BE2C (cell line): ENCODE measurements around the gene APBB2.

Source experiments
- DNase-seq: peaks from one replicate; pipeline ENCODE4 v3.0.0-alpha.2; 2020
- H3K27me3 ChIP-seq: fragments of 250-450 bp; sonication (Bioruptor Pico); 2 replicates; pipeline ENCODE4 v1.5.1; 2020; ENCODE audit warnings: mild to moderate bottlenecking
- H3K36me3 ChIP-seq: fragments of 250-450 bp; sonication (Bioruptor Pico); 2 replicates; pipeline ENCODE4 v1.5.1; 2020; ENCODE audit warnings: mild to moderate bottlenecking
- H3K4me1 ChIP-seq: fragments of 250-450 bp; sonication (Bioruptor Pico); 2 replicates; pipeline ENCODE4 v1.5.1; 2020
- H3K4me3 ChIP-seq: 2 replicates; pipeline ENCODE4 v1.5.1; 2011; ENCODE audit warnings: low read depth, low read length
- H3K9me3 ChIP-seq: fragments of 250-450 bp; sonication (Bioruptor Pico); 2 replicates; pipeline ENCODE4 v1.5.1; 2020
- CTCF ChIP-seq: IDR thresholded peaks from 2 replicates; pipeline ENCODE4 v1.5.1; 2012; ENCODE audit warnings: mild to moderate bottlenecking, low read depth, low read length

The APBB2 gene

GRCh38 chr4:41213625-41214135, 662 bp downstream of the APBB2 start:
- H3K4me1 ChIP-seq = peaks cover 11% of the 10 kb centered on the region
- H3K4me3 ChIP-seq = peak overlapping the region; percentile 84
- H3K27me3 ChIP-seq = no peaks in the 10 kb centered on the region
- no peaks in the 10 kb centered on the region for H3K9me3 ChIP-seq
- no peak for DNase-seq
- no peak for TF ChIP-seq CTCF
- H3K36me3 ChIP-seq = no peaks in the 10 kb centered on the region

- peak; percentile 78 for TF ChIP-seq CTCF
- H3K36me3 ChIP-seq = no peaks in the 10 kb centered on the region
- H3K4me3 ChIP-seq = peak overlapping the region; percentile 84
- DNase-seq = peak; percentile 56
- H3K4me1 ChIP-seq = peaks cover 11% of the 10 kb centered on the region
- H3K9me3 ChIP-seq = no peaks in the 10 kb centered on the region
- no peaks in the 10 kb centered on the region for H3K27me3 ChIP-seq
Observed at GRCh38 chr4:41212616-41213203, 1.6 kb downstream of the APBB2 start.

GRCh38 chr4:41211951-41212615, 2.3 kb downstream of the APBB2 start:
- no peak for DNase-seq
- Histone ChIP-seq H3K9me3 (no peaks in the 10 kb centered on the region), H3K27me3 (no peaks in the 10 kb centered on the region), H3K4me3 (no peak overlapping the region), H3K36me3 (no peaks in the 10 kb centered on the region), H3K4me1 (peaks cover 10% of the 10 kb centered on the region)
- TF ChIP-seq CTCF = no peak

GRCh38 chr4:41209901-41210300, 4.4 kb downstream of the APBB2 start:
- Histone ChIP-seq H3K27me3 (no peaks in the 10 kb centered on the region), H3K4me1 (peaks cover 3% of the 10 kb centered on the region)

GRCh38 chr4:41209187-41209586, 5.2 kb downstream of the APBB2 start:
- TF ChIP-seq CTCF = no peak
- H3K27me3 ChIP-seq = no peaks in the 10 kb centered on the region
- no peak overlapping the region for H3K4me3 ChIP-seq
- no peak for DNase-seq
- no peaks in the 10 kb centered on the region for H3K9me3 ChIP-seq
- no peaks in the 10 kb centered on the region for H3K4me1 ChIP-seq
- H3K36me3 ChIP-seq = no peaks in the 10 kb centered on the region

More at GRCh38 chr4:41209901-41210300, 4.4 kb downstream of the APBB2 start:
- H3K36me3 ChIP-seq = no peaks in the 10 kb centered on the region
- H3K4me3 ChIP-seq = no peak overlapping the region
- no peak for DNase-seq
- H3K9me3 ChIP-seq = no peaks in the 10 kb centered on the region
- TF ChIP-seq CTCF = no peak

- no peak for DNase-seq
- no peak for TF ChIP-seq CTCF
- Histone ChIP-seq H3K27me3 (no peaks in the 10 kb centered on the region), H3K36me3 (no peaks in the 10 kb centered on the region), H3K4me1 (no peaks in the 10 kb centered on the region), H3K9me3 (no peaks in the 10 kb centered on the region), H3K4me3 (no peak overlapping the region)
Observed at GRCh38 chr4:41207291-41207831, 7.0 kb downstream of the APBB2 start.
